GM12873 (cell line): ENCODE results near the gene RXYLT1.

Source experiments
- TF ChIP-seq, protein P1 (sequence below): IDR thresholded peaks from 2 replicates; pipeline ENCODE4 v1.5.1; 2012; ENCODE audit warnings: low read depth, mild to moderate bottlenecking, moderate library complexity, low read length, control low read depth; ENCODE audit not compliant: insufficient read depth; ENCODE audit errors: missing control alignments

The RXYLT1 gene, protein sequence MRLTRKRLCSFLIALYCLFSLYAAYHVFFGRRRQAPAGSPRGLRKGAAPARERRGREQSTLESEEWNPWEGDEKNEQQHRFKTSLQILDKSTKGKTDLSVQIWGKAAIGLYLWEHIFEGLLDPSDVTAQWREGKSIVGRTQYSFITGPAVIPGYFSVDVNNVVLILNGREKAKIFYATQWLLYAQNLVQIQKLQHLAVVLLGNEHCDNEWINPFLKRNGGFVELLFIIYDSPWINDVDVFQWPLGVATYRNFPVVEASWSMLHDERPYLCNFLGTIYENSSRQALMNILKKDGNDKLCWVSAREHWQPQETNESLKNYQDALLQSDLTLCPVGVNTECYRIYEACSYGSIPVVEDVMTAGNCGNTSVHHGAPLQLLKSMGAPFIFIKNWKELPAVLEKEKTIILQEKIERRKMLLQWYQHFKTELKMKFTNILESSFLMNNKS

DNA sequence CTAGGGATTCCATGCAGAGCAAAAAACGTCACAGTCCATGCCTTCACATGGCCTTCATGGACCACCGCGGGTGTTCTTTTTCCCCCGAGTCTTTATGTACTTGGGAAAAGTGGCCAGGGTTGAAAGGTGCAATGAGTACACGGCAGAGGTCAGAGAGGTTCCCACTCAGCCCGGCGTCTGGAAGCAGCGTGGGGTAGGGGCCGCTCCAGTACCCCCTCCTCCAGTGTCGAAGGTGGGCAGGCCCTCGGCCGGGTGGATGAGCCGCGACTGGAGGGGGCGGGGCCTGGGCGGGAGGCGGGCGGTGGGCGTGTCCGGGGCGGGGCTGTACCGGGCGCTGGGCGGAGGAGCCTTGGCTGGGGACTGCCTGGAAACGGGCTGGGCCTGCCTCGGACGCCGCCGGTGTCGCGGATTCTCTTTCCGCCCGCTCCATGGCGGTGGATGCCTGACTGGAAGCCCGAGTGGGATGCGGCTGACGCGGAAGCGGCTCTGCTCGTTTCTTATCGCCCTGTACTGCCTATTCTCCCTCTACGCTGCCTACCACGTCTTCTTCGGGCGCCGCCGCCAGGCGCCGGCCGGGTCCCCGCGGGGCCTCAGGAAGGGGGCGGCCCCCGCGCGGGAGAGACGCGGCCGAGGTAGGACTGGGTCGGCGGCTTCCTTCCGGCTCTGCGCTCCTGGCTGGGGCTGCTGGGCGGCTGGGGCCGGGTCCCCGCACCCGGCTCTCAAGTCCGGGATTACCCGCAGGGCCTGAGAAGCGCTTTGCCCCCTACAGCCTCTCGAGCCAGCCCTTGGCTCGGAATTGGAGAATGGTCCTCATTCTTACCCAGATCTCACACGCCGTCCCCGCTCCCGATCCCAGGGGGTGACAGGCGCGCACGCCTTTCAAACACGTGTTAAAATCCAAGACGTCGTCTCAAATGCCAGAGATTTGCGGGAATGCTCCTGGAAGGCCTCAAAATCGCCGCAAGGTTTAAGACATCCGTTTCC is at the start of gene RXYLT1:
Gene RXYLT1 (plus strand): TSS at position 412 of the 984 bp plus-strand sequence. CDS start 52 bp downstream, at position 464.
- TF ChIP-seq, protein P1, sequence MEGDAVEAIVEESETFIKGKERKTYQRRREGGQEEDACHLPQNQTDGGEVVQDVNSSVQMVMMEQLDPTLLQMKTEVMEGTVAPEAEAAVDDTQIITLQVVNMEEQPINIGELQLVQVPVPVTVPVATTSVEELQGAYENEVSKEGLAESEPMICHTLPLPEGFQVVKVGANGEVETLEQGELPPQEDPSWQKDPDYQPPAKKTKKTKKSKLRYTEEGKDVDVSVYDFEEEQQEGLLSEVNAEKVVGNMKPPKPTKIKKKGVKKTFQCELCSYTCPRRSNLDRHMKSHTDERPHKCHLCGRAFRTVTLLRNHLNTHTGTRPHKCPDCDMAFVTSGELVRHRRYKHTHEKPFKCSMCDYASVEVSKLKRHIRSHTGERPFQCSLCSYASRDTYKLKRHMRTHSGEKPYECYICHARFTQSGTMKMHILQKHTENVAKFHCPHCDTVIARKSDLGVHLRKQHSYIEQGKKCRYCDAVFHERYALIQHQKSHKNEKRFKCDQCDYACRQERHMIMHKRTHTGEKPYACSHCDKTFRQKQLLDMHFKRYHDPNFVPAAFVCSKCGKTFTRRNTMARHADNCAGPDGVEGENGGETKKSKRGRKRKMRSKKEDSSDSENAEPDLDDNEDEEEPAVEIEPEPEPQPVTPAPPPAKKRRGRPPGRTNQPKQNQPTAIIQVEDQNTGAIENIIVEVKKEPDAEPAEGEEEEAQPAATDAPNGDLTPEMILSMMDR: peak; percentile 1

DNA sequence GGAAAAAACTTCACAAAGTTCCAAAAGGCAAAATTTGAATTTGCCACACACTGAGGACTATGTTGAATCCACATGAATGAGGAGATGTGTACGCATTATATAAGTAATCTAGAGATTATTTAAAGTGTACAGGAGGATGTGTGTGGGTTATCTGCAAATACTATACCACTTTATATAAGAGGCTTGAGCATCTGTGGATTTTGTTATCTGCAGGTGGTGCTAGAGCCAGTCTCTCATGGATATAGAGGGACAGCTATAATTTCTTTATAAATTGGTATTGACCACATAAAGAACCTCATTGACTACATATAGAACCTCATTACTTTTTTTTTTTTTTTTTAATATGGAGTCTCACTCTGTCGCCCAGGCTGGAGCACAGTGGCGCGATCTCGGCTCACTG is 32.2 kb upstream of the RXYLT1 start:
- TF ChIP-seq, protein P1: no peak

DNA sequence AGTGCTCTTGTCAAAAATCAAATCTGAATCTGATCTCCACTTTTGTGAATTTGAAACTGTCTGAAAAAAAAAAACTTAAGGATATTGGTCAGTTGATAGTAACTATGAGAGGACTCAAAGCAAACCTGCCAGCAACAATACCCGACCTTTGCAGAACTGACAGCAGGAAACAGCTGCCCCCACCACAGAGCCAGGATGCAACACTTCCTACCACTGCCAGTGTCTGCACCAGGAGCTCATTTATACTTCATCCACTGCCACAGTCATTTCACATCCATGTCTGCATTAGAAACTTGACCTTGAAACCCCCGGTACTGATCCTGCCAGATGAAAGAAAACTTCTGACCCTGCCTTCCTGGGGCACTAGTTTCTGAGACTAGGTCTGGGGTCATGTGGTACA is 27.4 kb upstream of the RXYLT1 start:
- TF ChIP-seq, protein P1: no peak

DNA sequence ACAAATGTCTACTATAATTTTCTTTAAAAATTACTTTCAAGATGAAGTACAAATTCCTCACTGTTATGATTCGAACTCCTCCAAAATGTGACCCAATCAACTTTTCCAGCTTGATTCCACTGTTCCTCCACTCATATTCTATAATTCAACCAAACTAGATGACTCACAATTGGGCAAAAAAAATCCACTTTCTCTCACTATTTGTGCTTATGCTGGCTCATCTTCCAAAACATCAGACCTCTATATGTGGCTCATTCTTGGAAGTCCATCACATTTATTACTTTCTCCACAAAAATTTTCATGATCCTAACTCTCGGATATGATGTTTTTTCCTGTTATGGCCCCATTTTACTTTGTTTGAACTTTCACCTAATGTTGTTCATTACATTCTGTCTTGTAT is 26.9 kb upstream of the RXYLT1 start:
- TF ChIP-seq, protein P1: no peak

DNA sequence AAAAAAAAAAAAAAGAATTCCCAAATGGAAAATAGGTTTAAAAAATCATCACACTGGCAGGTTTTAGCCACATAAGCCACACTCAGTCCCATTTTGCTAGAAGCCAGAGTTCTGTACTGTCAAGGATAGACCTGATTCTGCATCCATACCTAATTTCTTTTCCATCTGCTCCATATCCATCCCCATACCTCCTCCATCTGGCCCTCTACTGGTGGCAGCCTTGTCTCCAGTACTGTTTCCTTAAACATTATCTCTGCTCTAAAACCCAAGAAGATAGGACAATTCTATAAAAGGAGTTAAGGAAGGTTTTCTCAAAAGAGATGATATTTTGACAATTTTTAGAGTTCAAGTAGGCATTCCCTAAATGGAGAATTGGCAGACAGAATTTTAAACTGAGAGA is 26.0 kb upstream of the RXYLT1 start:
- TF ChIP-seq, protein P1: no peak

DNA sequence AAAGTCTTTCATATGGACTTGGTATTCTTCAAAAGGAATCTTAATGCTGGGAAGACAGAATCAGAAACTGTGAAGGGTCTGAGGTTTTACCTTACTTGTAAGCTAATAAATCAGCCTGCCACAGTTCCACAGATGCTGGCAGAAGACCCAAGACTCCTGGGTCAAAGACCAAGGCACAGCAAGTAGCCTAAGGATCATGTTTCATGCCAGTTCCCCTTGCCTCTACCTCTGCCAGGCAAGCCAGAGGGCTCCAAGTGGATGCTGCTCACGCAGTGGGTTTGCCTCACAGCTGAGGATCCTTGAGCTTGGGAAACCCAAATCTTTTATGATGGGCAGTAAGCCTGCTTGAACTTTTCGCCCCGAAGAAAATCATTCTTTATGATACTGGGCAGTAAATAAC is 15.2 kb upstream of the RXYLT1 start:
- TF ChIP-seq, protein P1: no peak

DNA sequence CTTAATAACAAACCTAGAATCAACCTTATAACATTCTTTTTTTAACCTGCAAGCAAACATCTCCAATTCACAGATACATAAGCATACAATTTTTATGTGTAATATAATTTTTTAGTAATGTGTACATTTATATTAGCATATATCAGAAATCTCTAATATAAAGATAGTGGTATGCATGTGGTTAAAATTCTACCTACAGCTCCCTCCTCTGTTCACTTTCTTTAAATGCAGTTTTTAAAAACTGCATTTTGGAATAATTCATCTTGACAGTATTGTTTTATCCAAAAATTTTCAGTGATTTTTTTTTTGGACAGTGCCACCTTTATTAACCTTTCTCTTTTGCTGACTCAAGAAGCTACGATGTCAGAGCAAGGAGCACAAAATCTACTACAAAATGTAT is 13.2 kb upstream of the RXYLT1 start:
- TF ChIP-seq, protein P1: no peak
